GM21528 (cell line): ENCODE data around the gene TAS2R20.
"Not testable (repeated sequence)": the region's sequence is repeated elsewhere in the genome, so short reads cannot be mapped to it uniquely, and the experiment has no call there.

Experiments
- ATAC-seq: cut with Tn5 transposase; IDR thresholded peaks from one replicate; pipeline ENCODE4 v1.9.1; 2021; ENCODE audit warnings: mild to moderate bottlenecking, moderate library complexity; ENCODE audit not compliant: unreplicated experiment, low FRiP score

The TAS2R20 gene

GRCh38 chr12:10998204-10998603 lies at the start of gene TAS2R20:
TAS2R20 (minus strand) TSS chr12:10998304; CDS start chr12:10997875, 429 bp downstream.
- no peak for ATAC-seq

GRCh38 chr12:11041366-11041765 lies 43.3 kb upstream of the TAS2R20 start:
- not testable (repeated sequence) for ATAC-seq

- ATAC-seq, result no peak
Measured at GRCh38 chr12:11040162-11040561, 42.1 kb upstream of the TAS2R20 start.

GRCh38 chr12:11039171-11039570 lies 41.1 kb upstream of the TAS2R20 start:
- ATAC-seq, result no peak

GRCh38 chr12:11033959-11034358 lies 35.9 kb upstream of the TAS2R20 start:
- not testable (repeated sequence) for ATAC-seq

GRCh38 chr12:11031307-11031706 lies 33.2 kb upstream of the TAS2R20 start, which contains the start of gene TAS2R31:
TAS2R31 (minus strand) TSS chr12:11031407; CDS start chr12:11031335, 72 bp downstream.
- ATAC-seq, result no peak

GRCh38 chr12:11026118-11026517 lies 28.0 kb upstream of the TAS2R20 start:
- ATAC-seq, result no peak

GRCh38 chr12:11023387-11023786 lies 25.3 kb upstream of the TAS2R20 start:
- ATAC-seq, result no peak

GRCh38 chr12:11022520-11022919 lies 24.4 kb upstream of the TAS2R20 start, which contains the start of gene TAS2R19:
TAS2R19 (minus strand) TSS chr12:11022620; CDS start chr12:11022571, 49 bp downstream.
- no peak for ATAC-seq

GRCh38 chr12:11016937-11017336 lies 18.8 kb upstream of the TAS2R20 start:
- ATAC-seq, result no peak

- no peak for ATAC-seq
Measured at GRCh38 chr12:11015775-11016430, 17.8 kb upstream of the TAS2R20 start.

GRCh38 chr12:11014234-11014633 lies 16.1 kb upstream of the TAS2R20 start:
- ATAC-seq, result no peak

GRCh38 chr12:11007608-11008007 lies 9.5 kb upstream of the TAS2R20 start:
- no peak for ATAC-seq

- no peak for ATAC-seq
Measured at GRCh38 chr12:10994307-10994706, 3.8 kb downstream of the TAS2R20 start.

- ATAC-seq, result no peak
Measured at GRCh38 chr12:10989107-10989506, 9.0 kb downstream of the TAS2R20 start.

- ATAC-seq, result no peak
Measured at GRCh38 chr12:10986812-10987211, 11.3 kb downstream of the TAS2R20 start, which contains the start of gene TAS2R50. TAS2R50 (minus strand) TSS chr12:10986912; CDS start chr12:10986860, 52 bp downstream.

GRCh38 chr12:10982244-10982643 lies 15.9 kb downstream of the TAS2R20 start:
- ATAC-seq, result no peak

GRCh38 chr12:10974965-10975364 lies 23.1 kb downstream of the TAS2R20 start:
- ATAC-seq, result no peak

- no peak for ATAC-seq
Measured at GRCh38 chr12:10968765-10969456, 29.2 kb downstream of the TAS2R20 start.

GRCh38 chr12:10967409-10967808 lies 30.7 kb downstream of the TAS2R20 start:
- ATAC-seq, result no peak

GRCh38 chr12:10966314-10966713 lies 31.8 kb downstream of the TAS2R20 start:
- ATAC-seq, result no peak

GRCh38 chr12:10965476-10965875 lies 32.6 kb downstream of the TAS2R20 start:
- ATAC-seq, result no peak
